C4-2B (cell line): ENCODE results near the gene CCDC57.
A peak's percentile ranks its signal among the peaks of the same experiment; 100 is the strongest.

Experiments
- H3K27ac ChIP-seq: fragments of 450-650 bp; 2 replicates; pipeline ENCODE4 v1.5.1; 2017
- CTCF ChIP-seq: fragments of 450-650 bp; conservative IDR thresholded peaks from 2 replicates; pipeline ENCODE4 v1.5.1; 2017; ENCODE audit warnings: mild to moderate bottlenecking
- ZFX ChIP-seq: fragments of 450-650 bp; IDR thresholded peaks from 2 replicates; pipeline ENCODE4 v1.6.1; 2017

Gene CCDC57

GRCh38 chr17:82230609-82231311, 18.1 kb upstream of the CCDC57 start:
- no peak; the same call in 1 of the 2 replicates for TF ChIP-seq CTCF
- peak; percentile 26; the same call in 1 of the 2 replicates for TF ChIP-seq ZFX
- H3K27ac ChIP-seq: peak overlapping the region; percentile 95

DNA sequence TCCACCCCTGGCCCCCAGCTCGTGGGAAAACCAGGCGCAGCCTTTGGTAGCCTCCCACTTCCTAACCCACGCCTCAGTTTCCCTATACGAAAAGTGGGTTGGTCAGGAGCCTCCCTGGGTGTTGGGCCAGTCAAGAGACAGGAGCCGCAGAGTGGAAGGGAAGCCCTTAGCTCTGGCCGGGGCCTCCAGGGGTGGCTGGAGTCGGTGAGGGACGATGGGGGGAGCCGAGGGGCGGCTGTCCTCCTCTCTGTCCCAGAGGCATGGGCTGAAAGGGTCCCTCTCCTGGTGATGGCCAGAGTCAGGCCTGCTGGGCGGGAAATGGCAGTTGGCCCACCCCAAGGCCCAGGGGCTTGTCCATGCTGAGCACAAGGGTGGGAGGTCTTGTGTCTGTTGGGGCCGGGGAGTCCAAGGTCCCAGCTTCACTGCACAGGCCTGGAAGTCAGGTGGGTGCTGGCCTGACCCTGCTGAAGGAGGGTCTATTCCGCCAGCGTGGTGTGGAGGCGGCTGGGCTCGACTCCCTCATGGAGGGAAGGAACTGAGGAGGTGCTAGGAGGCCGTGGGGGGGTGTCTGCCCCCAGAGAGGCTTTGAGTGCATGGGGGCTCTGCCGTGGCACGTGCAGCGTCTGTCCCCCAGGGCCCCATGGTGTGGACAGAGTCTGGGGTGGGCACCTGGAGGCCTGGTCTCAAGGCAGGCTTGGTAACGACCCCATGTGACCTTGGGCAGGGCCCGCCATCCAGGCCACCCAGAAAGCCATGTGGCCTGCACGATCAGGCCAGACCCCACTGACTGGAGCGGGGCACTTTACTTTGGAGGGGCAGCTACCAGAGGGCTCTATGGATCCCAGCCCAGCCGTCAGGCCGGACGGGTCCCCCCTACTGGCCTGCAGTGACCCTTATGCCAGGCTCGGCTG, 17.3 kb upstream of the CCDC57 start:
- no peak for TF ChIP-seq CTCF
- no peak for TF ChIP-seq ZFX
- H3K27ac ChIP-seq: peak overlapping the region; percentile 95

DNA sequence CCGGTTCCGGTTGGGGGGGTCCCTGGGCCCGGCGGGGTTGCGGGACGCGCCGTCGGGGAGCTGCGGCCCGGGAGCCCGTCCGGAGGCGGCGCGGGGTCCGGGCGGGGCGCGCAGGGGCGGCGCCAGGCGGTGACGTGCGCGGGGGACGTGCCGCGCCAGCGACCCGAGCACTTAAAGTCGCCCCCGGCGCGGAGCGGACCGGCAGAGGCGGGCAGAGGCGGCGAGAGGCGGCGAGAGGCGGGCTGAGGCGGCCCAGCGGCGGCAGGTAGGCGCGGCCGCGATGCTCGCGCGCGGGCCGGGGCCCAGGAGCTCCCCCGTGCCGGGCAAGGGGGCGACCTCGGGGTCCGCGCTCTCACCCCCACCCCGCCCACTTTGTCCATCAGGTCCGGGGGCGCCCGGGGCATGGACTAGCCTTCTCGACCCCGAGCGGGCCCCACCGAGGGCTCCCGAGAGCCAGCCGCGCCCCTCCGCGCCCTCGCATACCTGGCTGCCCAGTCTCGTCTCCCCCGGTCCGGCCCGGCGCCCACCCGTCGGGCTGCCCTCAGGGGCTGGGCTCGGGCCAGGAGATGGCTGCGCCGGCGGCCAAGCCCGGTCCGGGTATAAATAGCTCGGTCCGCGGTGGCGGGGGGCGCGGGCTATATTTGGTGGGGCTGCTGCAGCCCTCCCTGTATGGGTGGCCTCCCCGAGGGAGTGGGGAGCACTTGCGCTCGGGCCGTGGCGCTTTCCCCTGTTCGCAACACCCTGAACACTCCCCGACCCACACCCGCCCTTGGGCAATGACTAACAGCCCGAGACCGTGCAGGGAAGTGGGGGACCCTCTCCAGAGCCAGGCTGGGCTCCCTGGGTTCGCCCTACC, 16.4 kb upstream of the CCDC57 start, which contains the start of gene SLC16A3:
TSS of gene SLC16A3 (plus strand) at position 201 of the 856 bp plus-strand sequence. CDS start 6,967 bp downstream, outside the sequence.
- TF ChIP-seq CTCF: no peak
- peak within 1 kb of the TSS; percentile 95 for H3K27ac ChIP-seq

DNA sequence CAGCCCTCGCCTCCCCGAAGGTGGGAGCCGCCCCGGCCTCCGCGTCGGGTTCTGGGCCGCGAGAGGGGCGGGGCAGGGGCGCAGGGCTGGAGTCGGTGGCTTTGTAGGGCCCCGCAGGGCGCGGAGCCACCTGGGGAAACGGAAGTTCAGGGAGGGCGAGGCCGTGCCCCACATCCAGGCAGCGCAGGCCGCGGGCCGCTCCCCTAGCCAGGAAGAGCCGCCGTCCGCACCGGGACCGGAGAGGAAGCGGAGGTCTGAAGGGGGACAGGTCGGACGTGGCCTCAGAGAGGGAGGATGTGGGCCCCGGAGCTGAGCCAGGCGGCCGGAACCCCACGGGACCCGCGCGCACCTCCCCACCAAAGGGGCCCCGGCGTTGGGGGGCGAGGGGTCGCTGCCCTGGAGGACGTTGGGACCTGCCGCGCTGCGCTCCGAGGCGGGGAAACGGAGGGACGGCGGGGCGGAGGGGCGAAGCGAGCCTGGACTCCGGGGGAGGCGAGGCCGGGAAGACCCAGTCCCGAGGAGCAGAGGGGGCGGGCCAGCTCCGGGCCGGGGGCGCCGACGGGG, 15.7 kb upstream of the CCDC57 start:
- TF ChIP-seq ZFX (no peak), CTCF (no peak)

GRCh38 chr17:82227629-82228277, 15.1 kb upstream of the CCDC57 start:
- no peak overlapping the region for H3K27ac ChIP-seq
- TF ChIP-seq ZFX (no peak), CTCF (no peak)

More for the DNA sequence above, 15.7 kb upstream of the CCDC57 start:
- H3K27ac ChIP-seq: peak overlapping the region; percentile 95; the same call in 1 of the 2 replicates

DNA sequence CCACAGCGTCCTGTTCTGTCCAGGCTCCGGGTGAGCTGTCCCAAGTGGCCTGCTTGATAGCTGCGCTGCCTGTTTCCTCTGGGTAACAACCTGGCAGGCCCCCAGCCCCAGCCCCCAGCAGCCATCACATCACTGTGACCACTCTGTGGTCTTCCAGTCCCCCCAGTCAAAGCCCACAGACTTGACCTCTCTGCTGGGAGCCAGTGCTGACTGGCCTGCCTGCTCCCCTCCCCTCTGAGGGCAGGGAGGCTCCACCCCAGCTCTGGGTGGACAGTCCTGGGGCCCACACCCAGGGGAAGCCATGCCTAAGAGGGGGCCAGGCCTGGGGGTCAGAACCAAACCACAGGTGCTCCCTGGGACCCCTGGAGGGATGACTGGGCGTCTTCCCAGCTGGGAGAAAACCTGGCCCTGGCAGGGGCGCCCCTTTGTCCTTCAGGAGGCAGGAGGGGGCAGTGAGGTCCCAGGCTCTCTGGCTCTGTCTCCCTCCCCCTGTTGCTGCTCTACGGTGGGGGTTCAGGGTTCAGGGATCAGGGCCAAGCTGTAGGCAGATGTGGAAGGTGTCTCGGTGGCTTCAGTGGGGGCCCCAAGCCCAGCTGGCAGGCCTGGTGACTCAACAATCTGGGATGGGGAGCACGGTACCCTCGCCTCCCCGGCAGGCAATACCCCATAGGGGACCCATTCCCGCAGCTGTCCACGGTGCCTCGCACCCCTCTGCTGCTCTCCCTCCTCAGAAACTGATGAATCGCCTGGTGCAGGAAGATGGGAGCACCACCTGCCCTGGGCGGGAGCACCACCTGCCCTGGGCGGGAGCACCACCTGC, 14.4 kb upstream of the CCDC57 start:
- H3K27ac ChIP-seq: no peak overlapping the region
- TF ChIP-seq CTCF (no peak), ZFX (no peak)
